A549 treated with RU486 at 1 μM for 4 hours (cell line): ENCODE data around the gene OR5B21. TPM values are rescaled to one million over a fixed set of nuclear protein-coding genes. Genes with fewer than 3 reads are reported as not detected.

Experiments
- total RNA-seq: library from RNA; stranded (reverse); fragments of 200-300 nt; extraction: Qiagen RNA extraction; gene quantifications from 5 replicates; pipeline ENCODE4 v1.2.3, GENCODE V29; 2022; ENCODE audit warnings: low read depth

OR5B21 gene
- not detected in 5 replicates for total RNA-seq

DNA sequence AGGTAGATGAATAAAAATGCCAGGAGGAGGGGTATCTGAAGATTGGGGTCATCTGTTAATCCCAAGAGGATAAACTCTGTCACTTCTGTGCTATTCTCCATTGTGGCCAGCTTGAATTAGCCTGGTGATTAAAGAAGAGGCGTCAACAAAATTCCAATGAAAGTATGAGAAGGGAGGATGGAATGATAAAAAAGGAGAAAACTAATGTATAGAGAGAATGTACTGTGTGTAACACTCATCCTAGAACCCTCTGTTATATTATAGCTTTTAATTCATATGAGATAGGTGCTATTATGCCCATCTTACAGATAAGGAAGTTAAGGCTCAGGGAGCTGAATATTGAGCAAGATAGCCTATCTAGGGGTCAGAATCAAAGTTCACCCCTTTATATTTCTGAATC, at the start of gene OR5B21:
Gene OR5B21 (minus strand): TSS at position 101 of the 400 bp plus-strand sequence. CDS start 0 bp downstream, at position 101.

Other genes starting within 250 kb of the OR5B21 start
- not detected in 5 replicates for gene OR10W1, start 239.8 kb downstream of the OR5B21 start, total RNA-seq
- not detected in 5 replicates for gene OR5B17, start 149.0 kb downstream of the OR5B21 start, total RNA-seq
- gene OR5B3, start 101.2 kb downstream of the OR5B21 start, total RNA-seq: not detected in 5 replicates
- not detected in 5 replicates for gene OR5B2, start 80.0 kb downstream of the OR5B21 start, total RNA-seq
- not detected in 5 replicates for gene OR5B12, start 65.9 kb downstream of the OR5B21 start, total RNA-seq
- 2.0 to 3.5 TPM (median 2.5 TPM) in 5 replicates for gene LPXN, start 67.8 kb upstream of the OR5B21 start, total RNA-seq
- gene ZFP91, start 71.0 kb upstream of the OR5B21 start, total RNA-seq: 25.1 to 50.3 TPM (median 44.3 TPM) in 5 replicates
- 1.1 to 1.7 TPM (median 1.4 TPM) in 5 replicates for gene CNTF, start 114.6 kb upstream of the OR5B21 start, total RNA-seq
- gene GLYAT, start 223.8 kb upstream of the OR5B21 start, total RNA-seq: not detected in 5 replicates